C4-2B (cell line): ENCODE data around the gene MYADML2.
"Not testable (repeated sequence)": the region's sequence is repeated elsewhere in the genome, so short reads cannot be mapped to it uniquely, and the experiment has no call there.

Source experiments
- H3K27ac ChIP-seq: fragments of 450-650 bp; 2 replicates; pipeline ENCODE4 v1.5.1; 2017
- ZFX ChIP-seq: fragments of 450-650 bp; IDR thresholded peaks from 2 replicates; pipeline ENCODE4 v1.6.1; 2017
- TF ChIP-seq, protein P1 (sequence below): fragments of 450-650 bp; conservative IDR thresholded peaks from 2 replicates; pipeline ENCODE4 v1.5.1; 2017; ENCODE audit warnings: mild to moderate bottlenecking

MYADML2 gene

DNA sequence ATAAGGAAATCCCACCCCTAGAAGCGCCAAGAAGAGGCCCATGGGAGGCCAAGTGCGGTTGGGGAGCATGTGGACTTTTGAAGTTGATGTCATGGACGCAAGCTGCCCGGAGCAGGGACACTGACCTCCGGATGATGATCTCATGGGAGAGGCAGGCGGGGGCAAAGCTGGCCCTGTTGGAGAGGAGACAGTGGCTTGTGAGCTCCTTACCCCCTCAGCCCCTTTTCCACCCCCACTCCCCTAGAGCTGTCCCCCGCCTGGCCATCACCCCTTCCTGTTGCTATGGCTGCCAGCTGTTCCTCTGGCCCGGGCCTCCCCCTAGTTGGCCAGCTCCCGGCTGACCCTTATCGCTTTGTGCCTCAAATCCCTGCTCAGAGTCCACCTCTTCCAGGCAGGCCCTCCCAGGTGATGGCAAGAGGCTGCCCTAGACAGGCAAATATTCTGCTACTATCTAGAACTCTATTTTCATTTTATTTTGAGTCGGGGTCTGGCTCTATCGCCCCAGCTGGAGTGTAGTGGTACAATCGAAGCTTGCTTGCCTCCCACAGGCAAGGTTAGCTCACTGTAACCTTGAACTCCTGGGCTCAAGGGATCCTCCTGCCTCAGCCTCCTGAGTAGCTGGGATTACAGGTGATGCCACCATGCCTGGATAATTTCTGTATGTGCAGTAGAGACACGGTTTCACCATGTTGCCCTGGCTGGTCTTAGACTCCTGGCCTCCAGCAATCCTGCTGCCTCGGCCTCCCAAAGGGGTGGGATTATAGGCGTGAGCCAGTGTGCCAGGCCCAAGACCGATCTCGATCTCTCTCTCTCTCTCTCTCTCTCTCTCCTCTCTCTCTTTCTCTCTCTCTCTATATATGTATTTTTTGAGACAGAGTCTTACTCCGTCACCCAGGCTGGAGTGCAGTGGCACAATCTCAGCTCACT lies 7.4 kb upstream of the MYADML2 start:
- no peak for TF ChIP-seq ZFX
- TF ChIP-seq, protein P1, sequence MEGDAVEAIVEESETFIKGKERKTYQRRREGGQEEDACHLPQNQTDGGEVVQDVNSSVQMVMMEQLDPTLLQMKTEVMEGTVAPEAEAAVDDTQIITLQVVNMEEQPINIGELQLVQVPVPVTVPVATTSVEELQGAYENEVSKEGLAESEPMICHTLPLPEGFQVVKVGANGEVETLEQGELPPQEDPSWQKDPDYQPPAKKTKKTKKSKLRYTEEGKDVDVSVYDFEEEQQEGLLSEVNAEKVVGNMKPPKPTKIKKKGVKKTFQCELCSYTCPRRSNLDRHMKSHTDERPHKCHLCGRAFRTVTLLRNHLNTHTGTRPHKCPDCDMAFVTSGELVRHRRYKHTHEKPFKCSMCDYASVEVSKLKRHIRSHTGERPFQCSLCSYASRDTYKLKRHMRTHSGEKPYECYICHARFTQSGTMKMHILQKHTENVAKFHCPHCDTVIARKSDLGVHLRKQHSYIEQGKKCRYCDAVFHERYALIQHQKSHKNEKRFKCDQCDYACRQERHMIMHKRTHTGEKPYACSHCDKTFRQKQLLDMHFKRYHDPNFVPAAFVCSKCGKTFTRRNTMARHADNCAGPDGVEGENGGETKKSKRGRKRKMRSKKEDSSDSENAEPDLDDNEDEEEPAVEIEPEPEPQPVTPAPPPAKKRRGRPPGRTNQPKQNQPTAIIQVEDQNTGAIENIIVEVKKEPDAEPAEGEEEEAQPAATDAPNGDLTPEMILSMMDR, result no peak
- no peak overlapping the region for H3K27ac ChIP-seq

DNA sequence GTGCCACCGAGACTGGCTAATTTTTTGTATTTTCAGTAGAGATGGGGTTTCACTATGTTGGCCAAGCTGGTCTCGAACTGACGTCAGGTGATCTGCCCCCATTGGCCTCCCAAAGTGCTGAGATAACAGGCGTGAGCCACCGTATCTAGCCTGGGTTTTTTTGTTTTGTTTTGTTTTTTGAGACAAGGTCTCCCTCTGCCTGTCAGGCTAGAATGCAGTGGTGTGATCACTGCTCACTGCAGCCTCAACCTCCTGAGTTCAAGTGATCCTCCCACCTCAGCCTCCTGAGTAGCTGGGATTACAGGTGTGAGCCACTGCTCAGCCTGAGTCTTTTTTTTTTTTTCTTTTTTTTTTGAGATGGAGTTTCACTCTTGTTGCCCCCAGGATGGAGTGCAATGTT lies 6.4 kb upstream of the MYADML2 start:
- not testable (repeated sequence) for H3K27ac ChIP-seq

DNA sequence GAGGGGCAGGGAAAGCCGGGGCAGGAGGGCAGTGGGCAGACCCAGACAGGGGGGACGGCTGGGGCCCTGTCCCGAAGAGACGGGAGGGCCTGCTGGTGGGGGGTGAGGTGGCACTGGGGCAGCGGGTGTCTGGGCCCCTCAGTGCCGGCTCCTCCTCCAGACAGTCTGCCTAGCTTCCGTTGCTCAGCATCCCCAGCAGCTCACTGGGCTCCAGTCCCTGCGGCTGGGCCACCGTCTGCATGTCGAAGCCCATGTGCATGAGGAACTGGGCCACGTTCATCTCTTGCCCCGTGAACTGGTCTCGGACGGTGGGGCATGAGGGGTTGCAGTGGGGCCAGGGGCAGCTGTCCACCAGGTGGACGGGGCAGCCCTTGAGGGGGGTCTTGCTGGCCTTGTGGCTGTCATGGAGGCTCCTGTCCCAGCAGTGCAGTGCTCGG lies 5.8 kb upstream of the MYADML2 start:
- no peak overlapping the region for H3K27ac ChIP-seq
- TF ChIP-seq, protein P1, result no peak
- no peak for TF ChIP-seq ZFX

DNA sequence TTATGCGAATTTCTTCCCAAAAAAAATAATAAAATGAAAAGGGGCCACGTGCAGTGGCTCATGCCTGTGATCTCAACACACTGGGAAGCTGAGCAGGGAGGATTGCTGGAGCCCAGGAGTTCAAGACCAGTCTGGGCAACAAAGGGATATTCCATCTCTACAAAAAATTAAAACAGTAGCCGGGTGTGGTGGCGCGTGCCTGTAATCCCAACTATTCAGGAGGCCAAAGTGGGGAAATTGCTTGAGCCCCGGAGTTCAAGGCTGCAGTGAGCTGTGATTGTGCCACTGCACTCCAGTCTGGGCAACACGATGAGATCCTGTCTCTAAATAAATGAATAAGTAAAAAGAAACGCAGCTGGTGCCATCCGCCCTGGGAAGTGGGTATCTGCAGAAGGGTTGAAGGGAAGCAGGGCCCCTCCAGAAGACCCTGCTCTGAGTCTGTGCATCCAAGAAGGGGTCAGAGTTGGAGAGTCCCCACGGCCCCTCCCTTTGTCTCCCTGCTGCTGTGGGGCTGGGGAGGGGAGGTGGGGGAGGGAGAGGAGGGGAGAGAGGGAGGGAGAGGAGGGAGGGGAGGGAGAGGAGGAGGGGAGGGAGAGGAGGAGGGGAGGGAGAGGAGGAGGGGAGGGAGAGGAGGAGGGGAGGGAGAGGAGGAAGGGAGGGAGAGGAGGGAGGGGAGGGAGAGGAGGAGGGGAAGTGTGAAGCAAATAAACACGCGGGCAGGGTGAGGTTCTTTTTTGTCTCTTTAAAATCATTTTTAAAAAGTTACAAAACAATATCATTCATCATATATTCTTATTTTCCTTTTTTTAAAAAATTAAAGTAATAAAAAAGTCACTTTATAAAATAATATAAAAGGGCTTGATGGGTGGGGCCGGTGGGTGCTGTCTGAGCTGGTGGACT lies 5.0 kb upstream of the MYADML2 start:
- no peak overlapping the region for H3K27ac ChIP-seq
- no peak for TF ChIP-seq ZFX
- TF ChIP-seq, protein P1, result no peak

DNA sequence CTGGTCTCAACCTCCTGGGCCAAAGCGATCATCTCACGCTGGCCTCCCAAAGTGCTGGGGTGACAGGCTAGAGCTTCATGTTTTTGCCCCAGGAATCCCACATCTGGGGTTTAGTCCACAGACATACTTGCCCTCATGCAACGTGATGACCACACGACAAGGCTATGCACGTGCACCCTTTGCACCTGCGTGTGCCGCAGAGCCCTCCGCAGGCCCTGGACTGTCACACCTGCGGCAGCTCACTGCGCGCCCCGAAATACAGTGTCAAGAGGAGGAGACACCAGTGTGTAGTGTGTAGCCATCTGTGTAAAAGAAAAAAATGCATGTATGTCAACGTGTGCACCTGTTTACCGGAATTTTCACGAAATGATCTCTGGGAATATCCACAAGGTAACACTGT lies 3.5 kb upstream of the MYADML2 start:
- TF ChIP-seq ZFX, result no peak
- TF ChIP-seq, protein P1, result no peak
- no peak overlapping the region for H3K27ac ChIP-seq

DNA sequence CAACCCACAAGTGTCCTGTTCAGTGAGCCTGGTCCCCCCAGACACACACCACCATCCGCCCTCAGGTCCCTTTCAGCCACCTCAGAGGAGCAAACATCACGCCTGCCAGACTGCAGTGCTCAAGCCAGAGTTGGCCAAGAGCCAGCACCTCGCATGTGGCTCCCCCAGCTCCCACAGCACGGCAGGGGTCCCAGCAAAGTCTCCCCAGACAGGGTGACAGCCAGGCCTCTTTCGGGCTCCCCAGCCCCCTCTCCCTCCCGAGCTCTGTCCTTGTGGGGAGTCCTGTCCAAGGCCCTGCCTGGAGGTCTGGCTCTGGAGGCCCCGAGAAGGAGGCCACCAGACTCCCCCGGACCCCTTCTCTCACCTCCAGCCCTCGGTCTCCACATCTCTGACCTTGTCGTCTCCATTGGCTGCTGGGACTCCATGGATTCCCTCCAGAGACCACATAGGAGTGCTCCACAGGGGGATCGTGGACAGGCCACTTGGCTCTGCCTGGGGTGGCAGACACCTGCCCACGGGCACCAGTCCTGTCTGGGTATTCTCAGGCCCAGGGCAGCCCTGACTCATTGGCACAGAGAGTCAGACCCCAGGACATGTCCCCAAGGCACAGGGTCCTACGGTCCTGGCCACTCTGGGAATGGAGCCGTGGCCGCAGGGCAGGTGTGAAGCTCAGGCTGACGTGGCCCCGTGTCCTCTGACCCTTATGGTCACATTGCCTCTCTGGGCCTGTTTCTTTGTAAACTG lies 1.8 kb upstream of the MYADML2 start:
- no peak for TF ChIP-seq ZFX
- TF ChIP-seq, protein P1, result no peak
- H3K27ac ChIP-seq, result no peak overlapping the region

DNA sequence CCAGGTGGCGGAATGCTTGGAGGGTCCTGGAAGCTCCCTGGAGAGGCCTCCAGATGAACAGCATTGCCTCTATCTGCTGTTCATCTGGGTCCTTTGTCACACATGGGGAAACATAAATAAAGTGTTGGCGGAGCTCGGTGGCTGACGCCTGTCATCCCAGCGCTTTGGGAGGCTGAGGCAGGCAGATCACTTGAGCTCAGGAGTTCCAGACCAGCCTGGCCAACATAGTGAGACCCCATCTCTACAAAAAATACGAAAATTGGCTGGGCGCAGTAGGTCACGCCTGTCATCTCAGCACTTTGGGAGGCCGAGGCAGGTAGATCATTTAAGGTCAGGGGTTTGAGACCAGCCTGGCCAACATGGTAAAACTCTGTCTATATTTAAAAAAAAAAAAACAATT lies 2.2 kb downstream of the MYADML2 start:
- no peak overlapping the region for H3K27ac ChIP-seq
- no peak for TF ChIP-seq ZFX
- TF ChIP-seq, protein P1, result no peak
